OCI-LY1 (cell line): ENCODE data around the gene RAI1.
A peak's percentile ranks its signal among the peaks of the same experiment; 100 is the strongest.

Experiments used
- CTCF ChIP-seq: fragments of 200-600 bp; sonication (generic), shearing (Covaris generic); IDR thresholded peaks from 2 replicates; pipeline ENCODE4 v1.5.1; 2017; ENCODE audit warnings: mild to moderate bottlenecking, antibody characterized with exemption, low read length, moderate library complexity, mixed read lengths
- EZH2 ChIP-seq: fragments of 200-600 bp; sonication (generic), shearing (Covaris generic); IDR thresholded peaks from 2 replicates; pipeline ENCODE4 v1.8.0; 2017; ENCODE audit warnings: borderline replicate concordance, mixed run types, mild to moderate bottlenecking, antibody characterized with exemption, low read length, moderate library complexity, mixed read lengths

- TF ChIP-seq CTCF (peak; percentile 18; the same call in 1 of the 2 replicates), EZH2 (no peak)
Measured at GRCh38 chr17:17661834-17662385, 19.3 kb upstream of the RAI1 start.
